ENCODE data around the gene PPEF2.

Gene PPEF2

GRCh38 chr4:75834772-75835154 lies 67.5 kb downstream of the PPEF2 start:
- TF ChIP-seq, protein P1, sequence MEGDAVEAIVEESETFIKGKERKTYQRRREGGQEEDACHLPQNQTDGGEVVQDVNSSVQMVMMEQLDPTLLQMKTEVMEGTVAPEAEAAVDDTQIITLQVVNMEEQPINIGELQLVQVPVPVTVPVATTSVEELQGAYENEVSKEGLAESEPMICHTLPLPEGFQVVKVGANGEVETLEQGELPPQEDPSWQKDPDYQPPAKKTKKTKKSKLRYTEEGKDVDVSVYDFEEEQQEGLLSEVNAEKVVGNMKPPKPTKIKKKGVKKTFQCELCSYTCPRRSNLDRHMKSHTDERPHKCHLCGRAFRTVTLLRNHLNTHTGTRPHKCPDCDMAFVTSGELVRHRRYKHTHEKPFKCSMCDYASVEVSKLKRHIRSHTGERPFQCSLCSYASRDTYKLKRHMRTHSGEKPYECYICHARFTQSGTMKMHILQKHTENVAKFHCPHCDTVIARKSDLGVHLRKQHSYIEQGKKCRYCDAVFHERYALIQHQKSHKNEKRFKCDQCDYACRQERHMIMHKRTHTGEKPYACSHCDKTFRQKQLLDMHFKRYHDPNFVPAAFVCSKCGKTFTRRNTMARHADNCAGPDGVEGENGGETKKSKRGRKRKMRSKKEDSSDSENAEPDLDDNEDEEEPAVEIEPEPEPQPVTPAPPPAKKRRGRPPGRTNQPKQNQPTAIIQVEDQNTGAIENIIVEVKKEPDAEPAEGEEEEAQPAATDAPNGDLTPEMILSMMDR (IDR thresholded peaks at IDR 0.05; ENCODE audit: borderline replicate concordance, insufficient read depth, low read depth, low read length) = no peak
- no peak overlapping the region for H3K4me3 ChIP-seq (ENCODE audit: low read depth, low read length)

- no peak overlapping the region for H3K4me3 ChIP-seq (ENCODE audit: low read depth, low read length)
- TF ChIP-seq, protein P1 (IDR thresholded peaks at IDR 0.05; ENCODE audit: borderline replicate concordance, insufficient read depth, low read depth, low read length) = no peak
These were observed 68.0 kb downstream of the PPEF2 start for GRCh38 chr4:75834095-75834771.

- H3K4me3 ChIP-seq (ENCODE audit: low read depth, low read length) = no peak overlapping the region
- TF ChIP-seq, protein P1 (IDR thresholded peaks at IDR 0.05; ENCODE audit: borderline replicate concordance, insufficient read depth, low read depth, low read length) = no peak
These were observed 70.3 kb downstream of the PPEF2 start for GRCh38 chr4:75831856-75832405.

GRCh38 chr4:75830906-75831305 lies 71.3 kb downstream of the PPEF2 start:
- H3K4me3 ChIP-seq (ENCODE audit: low read depth, low read length) = no peak overlapping the region
- TF ChIP-seq, protein P1 (IDR thresholded peaks at IDR 0.05; ENCODE audit: borderline replicate concordance, insufficient read depth, low read depth, low read length) = no peak

GRCh38 chr4:75823812-75824211 lies 78.4 kb downstream of the PPEF2 start:
- TF ChIP-seq, protein P1 (IDR thresholded peaks at IDR 0.05; ENCODE audit: borderline replicate concordance, insufficient read depth, low read depth, low read length) = no peak
- H3K4me3 ChIP-seq (ENCODE audit: low read depth, low read length) = no peak overlapping the region

GRCh38 chr4:75822416-75822815 lies 79.8 kb downstream of the PPEF2 start:
- TF ChIP-seq, protein P1 (IDR thresholded peaks at IDR 0.05; ENCODE audit: borderline replicate concordance, insufficient read depth, low read depth, low read length) = no peak
- no peak overlapping the region for H3K4me3 ChIP-seq (ENCODE audit: low read depth, low read length)

DNA sequence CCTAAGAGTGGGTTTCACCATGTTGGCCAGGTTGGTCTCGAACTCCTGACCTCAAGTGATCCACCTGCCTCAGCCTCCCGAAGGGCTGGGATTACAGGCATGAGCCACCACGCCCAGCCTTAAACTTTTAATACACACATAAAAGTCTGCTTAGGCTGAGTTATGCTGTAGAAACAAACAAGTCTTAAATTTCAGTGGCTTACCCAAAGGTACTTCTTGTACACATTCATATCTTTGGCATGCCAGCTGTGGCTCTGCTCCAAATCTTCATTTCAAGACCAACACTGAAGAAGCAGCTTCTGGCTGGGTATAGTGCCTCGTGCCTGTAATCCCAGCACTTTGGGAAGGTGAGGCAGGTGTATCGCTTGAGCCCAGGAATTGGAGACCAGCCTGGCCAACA lies 80.3 kb downstream of the PPEF2 start:
- TF ChIP-seq, protein P1 (IDR thresholded peaks at IDR 0.05; ENCODE audit: borderline replicate concordance, insufficient read depth, low read depth, low read length) = no peak
- no peak overlapping the region for H3K4me3 ChIP-seq (ENCODE audit: low read depth, low read length)

Measured in GM12875 (cell line).